ENCODE measurements around the gene HSD17B11.
"Not testable (repeated sequence)": the region's sequence is repeated elsewhere in the genome, so short reads cannot be mapped to it uniquely, and the experiment has no call there.

HSD17B11 gene

DNA sequence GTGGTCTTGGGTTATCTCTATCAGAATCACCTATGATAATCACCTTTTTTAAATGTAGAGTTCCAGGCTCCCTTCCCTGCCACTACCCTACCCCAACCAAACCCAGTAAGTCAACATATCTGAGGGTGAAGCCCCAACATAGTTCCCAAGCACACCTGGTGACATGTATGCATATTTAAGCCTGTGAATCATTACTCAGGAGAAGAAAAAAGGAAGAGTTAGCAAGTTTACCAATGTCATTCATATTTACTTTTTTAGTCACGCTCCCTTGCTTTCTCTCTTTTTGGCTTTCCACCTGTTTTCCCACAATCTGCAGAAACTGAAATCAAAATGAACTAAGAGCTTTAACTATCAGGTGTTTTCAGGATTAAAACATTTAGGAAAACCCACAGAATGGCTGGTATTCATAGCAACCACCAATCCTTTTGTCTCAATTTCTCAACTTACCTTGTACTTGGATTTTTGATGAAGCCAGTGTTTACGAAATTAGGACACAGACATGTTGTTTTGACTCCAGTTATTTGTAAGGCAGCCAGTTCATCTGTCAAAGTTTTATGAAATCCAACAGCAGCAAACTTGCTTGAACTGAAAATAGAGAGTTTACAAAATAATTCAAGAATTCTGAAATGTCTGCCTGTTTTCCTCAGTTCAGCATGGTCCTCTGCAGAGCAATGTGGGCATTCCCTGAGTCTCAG lies 34.0 kb downstream of the HSD17B11 start:
- no peak for DNase-seq (ENCODE audit: low read depth)

DNA sequence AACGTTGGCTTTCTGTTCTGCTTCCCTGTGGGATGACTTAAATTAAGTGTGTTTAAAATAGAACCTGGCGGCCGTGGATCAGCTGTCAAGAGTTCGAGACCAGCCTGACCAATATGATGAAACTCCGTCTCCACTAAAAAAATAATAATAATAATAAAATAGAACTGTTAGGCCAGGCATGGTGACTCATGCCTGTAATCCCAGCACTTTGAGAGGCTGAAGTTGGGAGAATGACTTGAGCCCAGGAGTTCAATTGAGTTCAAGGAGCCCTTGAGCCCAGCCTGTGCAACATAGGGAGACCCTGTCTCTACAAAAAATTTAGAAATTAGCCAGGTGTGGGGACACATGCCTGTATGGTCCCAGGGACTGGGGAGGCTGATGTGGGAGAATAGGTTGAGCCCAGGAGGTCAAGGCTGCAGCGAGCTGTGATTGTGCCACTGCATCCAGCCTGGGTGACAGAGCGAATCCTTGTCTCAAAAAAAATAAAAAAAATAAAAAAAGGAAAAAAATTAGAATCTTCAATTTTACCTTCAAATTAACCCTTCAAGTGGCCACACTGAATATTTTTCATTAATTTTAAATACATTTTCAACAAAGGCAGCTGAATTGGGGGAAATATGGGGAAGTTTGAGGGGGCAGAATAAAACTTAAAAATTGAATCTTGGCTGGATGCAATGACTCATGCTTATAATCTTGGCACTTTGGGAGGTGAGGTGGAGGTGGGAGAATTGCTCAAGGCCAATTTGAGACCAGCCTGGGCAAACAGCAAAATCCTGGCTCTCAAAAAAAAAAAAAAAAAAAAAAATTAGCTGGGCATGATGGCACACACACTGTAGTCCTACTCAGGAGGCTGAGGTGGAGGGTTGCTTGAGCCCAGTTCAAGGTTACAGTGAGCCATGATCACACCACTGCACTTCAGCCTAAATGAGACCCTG lies 36.6 kb downstream of the HSD17B11 start:
- DNase-seq (ENCODE audit: low read depth), result no peak

GRCh38 chr4:87353592-87353991 lies 37.4 kb downstream of the HSD17B11 start:
- DNase-seq (ENCODE audit: low read depth), result peak; percentile 13

DNA sequence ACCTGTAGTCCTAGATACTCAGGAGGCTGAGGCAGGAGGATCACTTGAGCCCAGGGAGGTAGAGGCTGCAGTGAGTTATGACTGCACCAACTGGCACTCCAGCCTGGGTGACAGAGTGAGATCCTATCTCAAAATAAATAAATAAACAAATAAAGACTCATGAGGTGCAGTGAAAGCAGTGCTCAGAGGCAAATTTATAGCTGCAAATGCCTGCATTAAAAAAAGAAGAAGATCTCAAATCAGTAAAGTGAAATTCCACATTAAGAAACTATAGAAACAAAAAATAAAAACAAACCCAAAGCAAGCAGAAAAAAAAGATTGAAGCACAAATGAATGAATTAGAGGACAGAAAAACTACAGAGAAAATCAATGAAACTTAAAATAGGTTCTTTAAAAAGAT lies 45.8 kb downstream of the HSD17B11 start:
- DNase-seq (ENCODE audit: low read depth), result no peak

GRCh38 chr4:87342872-87343271 lies 48.1 kb downstream of the HSD17B11 start:
- no peak for DNase-seq (ENCODE audit: low read depth)

DNA sequence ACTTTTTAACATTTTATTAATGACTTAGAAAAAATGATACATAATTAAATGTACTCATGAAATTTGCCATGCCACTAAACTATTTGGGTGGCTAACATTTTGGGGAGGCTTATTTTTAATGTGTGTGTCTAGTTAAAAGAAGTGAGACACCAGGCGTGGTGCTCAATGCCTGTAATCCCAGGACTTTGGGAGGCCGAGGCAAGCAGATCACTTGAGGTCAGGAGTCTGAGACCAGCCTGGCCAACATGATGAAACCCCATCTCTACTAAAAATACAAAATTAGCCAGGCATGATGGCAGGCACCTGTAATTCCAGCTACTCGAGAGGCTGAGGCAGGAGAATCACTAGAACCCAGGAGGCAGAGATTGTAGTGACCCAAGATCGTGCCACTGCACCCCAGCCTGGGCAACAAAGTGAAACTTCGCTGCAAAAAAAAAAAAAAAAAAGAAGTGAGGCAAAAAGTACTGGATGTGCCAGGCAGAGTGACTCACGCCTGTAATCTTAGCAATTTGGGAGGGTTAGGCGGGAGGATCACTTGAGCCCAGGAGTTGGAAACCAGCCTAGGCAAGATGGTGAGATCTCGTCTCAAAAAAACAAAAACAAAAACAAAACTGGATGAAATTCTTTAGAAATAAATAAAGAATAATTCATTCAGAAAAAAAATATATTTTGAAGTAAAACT lies 48.9 kb downstream of the HSD17B11 start:
- not testable (repeated sequence) for DNase-seq (ENCODE audit: low read depth)

DNA sequence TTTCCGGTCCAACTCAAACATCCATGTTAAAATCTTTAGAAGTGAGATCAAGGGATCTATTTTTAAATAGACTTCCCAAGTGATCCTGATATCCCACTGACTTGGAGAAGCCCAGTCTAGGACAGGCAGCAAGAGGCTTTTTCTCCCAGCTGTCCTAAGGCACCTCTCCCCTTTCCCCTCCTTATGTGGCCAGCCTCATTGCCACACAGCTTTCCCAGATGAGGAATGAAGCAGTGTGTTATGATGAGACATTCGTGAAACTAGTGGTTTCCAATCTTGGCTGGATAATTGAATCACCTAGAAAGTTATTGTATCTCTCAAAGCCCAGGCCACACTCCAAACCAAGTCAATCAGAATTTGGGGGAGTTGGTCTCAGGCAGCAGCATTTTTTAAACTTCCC lies 51.5 kb downstream of the HSD17B11 start:
- no peak for DNase-seq (ENCODE audit: low read depth)

- DNase-seq (ENCODE audit: low read depth), result no peak
Observed at GRCh38 chr4:87337361-87337760, 53.6 kb downstream of the HSD17B11 start.

- DNase-seq (ENCODE audit: low read depth), result no peak
Observed at GRCh38 chr4:87333267-87333666, 57.7 kb downstream of the HSD17B11 start.

GRCh38 chr4:87330761-87331160 lies 60.2 kb downstream of the HSD17B11 start:
- no peak for DNase-seq (ENCODE audit: low read depth)

DNA sequence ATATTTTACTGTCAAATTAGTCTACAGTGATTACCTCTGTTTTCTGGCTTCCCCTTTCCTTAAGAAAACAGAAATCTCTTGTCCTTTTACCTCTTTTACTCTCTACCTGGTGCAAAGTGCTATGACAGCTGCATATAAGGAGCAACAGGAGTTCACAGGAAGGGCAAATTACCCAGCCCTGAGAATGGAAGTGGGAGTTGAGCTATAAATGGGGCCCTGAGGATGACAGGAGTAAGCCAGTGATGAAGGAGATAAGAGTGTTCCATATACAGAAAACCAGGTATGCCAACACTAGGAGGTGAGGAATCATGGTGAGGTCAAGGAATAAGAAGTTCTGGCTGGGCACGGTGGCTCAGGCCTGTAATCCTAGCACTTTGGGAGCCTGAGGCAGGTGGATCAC lies 63.9 kb downstream of the HSD17B11 start:
- no peak for DNase-seq (ENCODE audit: low read depth)

GRCh38 chr4:87326460-87326859 lies 64.5 kb downstream of the HSD17B11 start:
- DNase-seq (ENCODE audit: low read depth), result no peak

- no peak for DNase-seq (ENCODE audit: low read depth)
Observed at GRCh38 chr4:87322754-87323153, 68.2 kb downstream of the HSD17B11 start, which contains the start of gene HSD17B13. HSD17B13 (minus strand) TSS chr4:87322882; CDS start chr4:87322841, 41 bp downstream.

DNA sequence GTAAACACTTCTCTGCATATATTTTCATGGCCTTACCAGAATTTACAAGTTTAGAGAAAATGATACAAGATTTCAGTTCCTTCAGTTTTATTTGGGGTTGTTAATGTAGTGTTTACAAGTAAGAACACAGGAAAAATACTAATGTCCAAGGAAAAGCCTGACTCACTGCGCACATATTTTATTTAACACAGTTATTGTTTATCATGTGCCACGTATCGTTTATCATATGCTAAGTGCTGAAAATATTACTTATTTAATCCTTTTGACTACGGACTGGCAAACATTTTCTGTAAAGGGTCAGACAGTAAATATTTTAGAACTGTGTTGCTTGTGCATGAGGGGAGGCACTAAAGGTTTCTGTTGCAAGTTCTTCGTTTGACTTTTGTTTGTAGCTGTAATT lies 69.1 kb downstream of the HSD17B11 start:
- DNase-seq (ENCODE audit: low read depth), result no peak

DNA sequence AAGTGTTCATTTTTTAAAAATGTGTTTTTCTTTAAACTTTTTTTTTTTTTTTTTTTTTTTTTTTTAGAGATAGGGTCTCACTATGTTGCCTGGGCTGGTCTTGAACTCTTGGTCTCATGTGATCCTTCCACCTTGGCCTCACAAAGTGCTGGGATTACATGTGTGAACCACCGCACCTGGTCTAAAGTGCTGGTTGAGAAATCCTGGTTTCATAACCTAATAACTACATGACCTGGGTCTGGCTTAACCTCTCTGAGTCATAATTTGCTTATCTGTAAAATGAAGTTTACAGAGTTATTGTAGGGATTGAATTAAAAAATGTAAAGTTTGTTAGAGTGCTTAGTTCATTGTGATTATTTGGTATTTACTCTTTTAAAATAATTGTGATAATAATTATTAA lies 73.5 kb downstream of the HSD17B11 start:
- no peak for DNase-seq (ENCODE audit: low read depth)

- no peak for DNase-seq (ENCODE audit: low read depth)
Observed at GRCh38 chr4:87316961-87317360, 74.0 kb downstream of the HSD17B11 start.

DNA sequence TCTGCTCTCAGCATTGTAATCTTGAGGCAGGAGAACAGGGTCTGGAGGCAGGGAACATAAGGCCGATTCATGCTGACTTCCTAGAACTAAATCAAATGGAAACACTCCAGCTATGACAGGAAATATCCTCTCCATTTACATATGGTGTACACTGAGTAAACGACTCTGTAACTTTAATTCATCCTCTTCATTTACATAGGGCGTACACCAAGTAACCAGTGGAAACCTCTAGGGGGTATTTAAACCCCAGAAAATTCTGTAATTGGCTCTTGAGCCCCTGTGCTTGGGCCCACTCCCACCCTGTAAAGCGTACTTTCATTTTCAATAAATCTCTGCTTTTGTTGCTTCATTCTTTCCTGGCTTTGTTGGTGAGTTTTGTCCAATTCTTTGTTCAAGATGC lies 76.0 kb downstream of the HSD17B11 start:
- DNase-seq (ENCODE audit: low read depth), result not testable (repeated sequence)

- DNase-seq (ENCODE audit: low read depth), result no peak
Observed at GRCh38 chr4:87313756-87314155, 77.2 kb downstream of the HSD17B11 start.

DNA sequence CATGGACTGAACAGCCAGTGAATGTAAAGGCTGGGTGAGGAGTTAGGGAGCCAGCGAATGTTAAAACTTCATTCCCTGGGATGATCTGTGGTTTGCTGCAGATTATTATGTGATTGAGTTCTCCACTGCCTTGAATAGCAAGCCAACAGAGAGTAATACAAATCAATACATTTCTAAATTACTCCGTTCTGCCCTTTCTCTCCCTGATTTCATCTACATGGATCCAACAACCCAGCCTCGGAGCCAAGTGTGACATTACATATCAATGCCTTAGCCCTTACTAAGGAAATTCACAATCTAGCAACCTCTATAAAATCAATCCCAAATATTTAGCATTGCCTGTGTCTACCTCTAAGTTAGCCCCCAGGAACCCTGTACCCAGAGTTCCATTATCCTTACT lies 79.3 kb downstream of the HSD17B11 start:
- no peak for DNase-seq (ENCODE audit: low read depth)

- no peak for DNase-seq (ENCODE audit: low read depth)
Observed at GRCh38 chr4:87310691-87311335, 80.2 kb downstream of the HSD17B11 start.

DNA sequence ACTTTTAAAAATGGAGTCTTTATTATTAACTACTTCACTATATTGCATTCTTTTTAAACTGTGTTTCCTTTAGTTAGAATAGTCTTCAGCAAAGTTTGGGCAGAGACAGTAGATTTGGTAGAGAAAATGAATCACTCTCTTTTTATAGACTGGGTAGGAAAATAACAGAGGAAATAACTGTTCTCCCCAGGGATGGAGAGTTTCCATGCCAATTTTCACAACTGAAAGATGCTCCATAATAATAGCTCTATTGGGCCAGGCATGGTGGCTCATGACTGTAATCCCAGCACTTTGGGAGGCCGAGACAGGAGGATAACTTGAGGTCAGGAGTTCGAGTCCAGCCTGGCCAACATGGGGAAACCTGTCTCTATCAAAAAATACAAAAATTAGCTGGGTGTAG lies 81.4 kb downstream of the HSD17B11 start:
- DNase-seq (ENCODE audit: low read depth), result no peak

DNA sequence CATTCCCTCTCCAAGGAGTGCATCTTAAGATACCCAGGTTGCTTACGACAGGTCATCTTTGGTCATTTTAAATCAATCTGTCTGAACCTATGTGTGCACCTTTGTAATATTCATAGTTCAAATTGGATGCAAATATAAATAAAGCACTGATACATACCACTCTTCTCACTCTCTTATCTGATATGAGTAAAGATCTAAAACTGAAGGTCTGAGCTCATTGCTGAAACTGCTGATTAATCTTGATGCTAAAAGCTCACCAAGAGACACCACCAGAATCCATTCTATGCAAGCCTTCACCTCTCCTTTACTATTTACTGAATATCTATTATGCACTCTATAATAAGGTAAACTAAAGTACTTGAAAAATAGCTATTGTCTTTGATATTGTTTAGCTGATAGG lies 84.9 kb downstream of the HSD17B11 start:
- no peak for DNase-seq (ENCODE audit: low read depth)

All from activated T-helper 1 cell treated with Interleukin-2 at 50 U/mL for 16 hours (primary cell).